PC-3 (cell line): ENCODE data around the gene MAPKAP1. TPM values are rescaled to one million over a fixed set of nuclear protein-coding genes. Genes with fewer than 3 reads are reported as not detected.

Experiments
- ATAC-seq: fragments of 200-7000 bp; cut with Tn5 transposase; 2 replicates; pipeline ENCODE4 v1.9.1; 2020; ENCODE audit warnings: mild to moderate bottlenecking, moderate library complexity
- BruUV-seq: library from RNA; stranded (reverse); fragments of 400-500 nt; replicated peaks from 2 replicates; lab custom pipeline; 2021; lab: Mats Ljungman, UMichigan
- CTCF ChIA-PET: fragments of 300-600 bp; sonication (Branson Sonifier 250); formaldehyde crosslinking; loops from one replicate; lab custom pipeline; 2022; ENCODE audit warnings: antibody characterized with exemption; lab: Charles Lee
- POLR2A ChIA-PET: fragments of 300-600 bp; sonication (Branson Sonifier 250); formaldehyde crosslinking; loops from one replicate; lab custom pipeline; 2022; ENCODE audit warnings: antibody characterized with exemption; ENCODE audit not compliant: unreplicated experiment; lab: Charles Lee
- DNase-seq: peaks from one replicate; pipeline ENCODE4 v3.0.0-alpha.2; 2015
- H2AFZ ChIP-seq: fragments of 300-600 bp; sonication (generic); 2 replicates; pipeline ENCODE4 v1.6.0; 2016; ENCODE audit warnings: antibody characterized with exemption, low read length
- H3F3A ChIP-seq: fragments of 300-600 bp; sonication (generic); one replicate; pipeline ENCODE4 v1.6.0; 2017; ENCODE audit warnings: antibody characterized with exemption, low read length, control low read depth, mild to moderate bottlenecking; ENCODE audit not compliant: unreplicated experiment
- H3K27ac ChIP-seq: fragments of 300-600 bp; sonication (generic); 2 replicates; pipeline ENCODE4 v1.5.1; 2016; ENCODE audit warnings: mild to moderate bottlenecking, low read length
- H3K27me3 ChIP-seq: fragments of 300-600 bp; sonication (generic); 2 replicates; pipeline ENCODE4 v1.6.1; 2016; ENCODE audit warnings: low read length, mixed read lengths
- H3K36me3 ChIP-seq: fragments of 300-600 bp; sonication (generic); 2 replicates; pipeline ENCODE4 v1.6.1; 2016; ENCODE audit warnings: low read depth, mixed run types, low read length, mixed read lengths
- H3K4me1 ChIP-seq: fragments of 300-600 bp; sonication (generic); 2 replicates; pipeline ENCODE4 v1.5.1; 2016; ENCODE audit warnings: low read length; ENCODE audit not compliant: insufficient read depth
- H3K4me2 ChIP-seq: fragments of 300-600 bp; sonication (generic); 2 replicates; pipeline ENCODE4 v1.6.0; 2016; ENCODE audit warnings: low read length
- H3K4me3 ChIP-seq: fragments of 300-600 bp; sonication (generic); 2 replicates; pipeline ENCODE4 v1.5.1; 2016; ENCODE audit warnings: mild to moderate bottlenecking, low read length, mixed read lengths
- H3K79me2 ChIP-seq: fragments of 300-600 bp; sonication (generic); 2 replicates; pipeline ENCODE4 v1.6.1; 2017; ENCODE audit warnings: low read length, mixed read lengths
- H3K9ac ChIP-seq: fragments of 300-600 bp; sonication (generic); 2 replicates; pipeline ENCODE4 v1.6.0; 2016; ENCODE audit warnings: mild to moderate bottlenecking, low read length
- H3K9me2 ChIP-seq: fragments of 300-600 bp; sonication (generic); replicated peaks from 2 replicates; pipeline ENCODE4 v1.6.1; 2016; ENCODE audit warnings: mixed run types, low read length, mixed read lengths
- H3K9me3 ChIP-seq: fragments of 300-600 bp; sonication (generic); 2 replicates; pipeline ENCODE4 v1.6.1; 2016; ENCODE audit warnings: low read length, mixed read lengths
- H4K20me1 ChIP-seq: fragments of 300-600 bp; sonication (generic); 2 replicates; pipeline ENCODE4 v1.6.1; 2016; ENCODE audit warnings: low read length, mixed read lengths
- CTCF ChIP-seq: fragments of 300-600 bp; sonication (generic); conservative IDR thresholded peaks from 2 replicates; pipeline ENCODE4 v1.5.1; 2017; ENCODE audit warnings: antibody characterized with exemption, low read depth, mild to moderate bottlenecking, low read length
- EZH2 ChIP-seq: fragments of 300-600 bp; sonication (generic); IDR thresholded peaks from one replicate; pipeline ENCODE4 v1.6.1; 2017; ENCODE audit warnings: antibody characterized with exemption, mild to moderate bottlenecking, low read length; ENCODE audit not compliant: unreplicated experiment
- EZH2phosphoT487 ChIP-seq: fragments of 300-600 bp; sonication (generic); IDR thresholded peaks from 2 replicates; pipeline ENCODE4 v1.6.1; 2018; ENCODE audit warnings: mild to moderate bottlenecking, antibody characterized with exemption, low read length, borderline replicate concordance
- intact Hi-C: fragments of 100-400 bp; cut with micrococcal nuclease; formaldehyde crosslinking; loops from 2 replicates; pipeline ENCODE4 v1.9.0; 2023
- total RNA-seq: library from RNA; depleted of rRNA; stranded (reverse); fragments of >200 nt; gene quantifications from 2 replicates; pipeline ENCODE4 v1.2.3, GENCODE V29; 2014

MAPKAP1 gene
- total RNA-seq, 1 experiment from 2014 or later: 128 TPM

GRCh38 chr9:125594223-125594610, 112.8 kb downstream of the MAPKAP1 start:
- peaks cover 4% of the 10 kb centered on the region; the same call in 1 of the 2 replicates for H3K79me2 ChIP-seq
- TF ChIP-seq CTCF (no peak), EZH2 (no peak), EZH2phosphoT487 (no peak)
- H3K9ac ChIP-seq: no peak overlapping the region
- ATAC-seq (no peak), DNase-seq (no peak)
- CTCF ChIA-PET: no interaction called here
- H3K4me3 ChIP-seq: no peak overlapping the region
- intact Hi-C loops: no loop called here
- no peaks in the 10 kb centered on the region for H3K36me3 ChIP-seq
- H2AFZ ChIP-seq: no peak overlapping the region
- no peaks in the 10 kb centered on the region for H3K9me2 ChIP-seq
- no TSS peak for BruUV-seq
- H3K9me3 ChIP-seq: no peaks in the 10 kb centered on the region
- no peaks in the 10 kb centered on the region for H4K20me1 ChIP-seq
- no peak overlapping the region for H3K27ac ChIP-seq
- no peaks in the 10 kb centered on the region for H3F3A ChIP-seq
- POLR2A ChIA-PET: no interaction called here
- no peak overlapping the region for H3K4me2 ChIP-seq
- H3K4me1 ChIP-seq: peaks cover 6% of the 10 kb centered on the region; the same call in 1 of the 2 replicates
- H3K27me3 ChIP-seq: no peaks in the 10 kb centered on the region

- Histone ChIP-seq H3K9me3 (no peaks in the 10 kb centered on the region), H3K27me3 (no peaks in the 10 kb centered on the region), H3K9ac (no peak overlapping the region), H4K20me1 (no peaks in the 10 kb centered on the region), H3K9me2 (no peaks in the 10 kb centered on the region), H2AFZ (no peak overlapping the region), H3K4me3 (no peak overlapping the region), H3K36me3 (no peaks in the 10 kb centered on the region), H3K79me2 (peaks cover 6% of the 10 kb centered on the region; the same call in 1 of the 2 replicates), H3K27ac (no peak overlapping the region), H3K4me1 (peaks cover 6% of the 10 kb centered on the region; the same call in 1 of the 2 replicates), H3K4me2 (no peak overlapping the region), H3F3A (no peaks in the 10 kb centered on the region)
- intact Hi-C loops: no loop called here
- TF ChIP-seq EZH2 (no peak), CTCF (no peak), EZH2phosphoT487 (no peak)
- CTCF ChIA-PET: interaction anchor here (0.6 kb wide), 1 partner anchor 113 kb away, joined by 3 read pairs; the partner anchor contains the start of gene MAPKAP1
- DNase-seq: peak; percentile 49
- peak; percentile 40 for ATAC-seq
- POLR2A ChIA-PET: no interaction called here
- BruUV-seq: no TSS peak
Observed at GRCh38 chr9:125593581-125594222, 113.3 kb downstream of the MAPKAP1 start.

GRCh38 chr9:125591888-125592287, 115.1 kb downstream of the MAPKAP1 start:
- Histone ChIP-seq H3K9me2 (no peaks in the 10 kb centered on the region), H3K27ac (no peak overlapping the region), H3K9me3 (no peaks in the 10 kb centered on the region), H3K79me2 (peaks cover 13% of the 10 kb centered on the region; the same call in 1 of the 2 replicates), H3K27me3 (no peaks in the 10 kb centered on the region), H3F3A (no peaks in the 10 kb centered on the region), H3K36me3 (no peaks in the 10 kb centered on the region), H3K4me1 (peaks cover 6% of the 10 kb centered on the region; the same call in 1 of the 2 replicates), H3K4me3 (no peak overlapping the region), H3K4me2 (no peak overlapping the region), H3K9ac (no peak overlapping the region), H4K20me1 (no peaks in the 10 kb centered on the region), H2AFZ (no peak overlapping the region)
- no peak for TF ChIP-seq EZH2phosphoT487
- TF ChIP-seq EZH2: no peak
- no peak for TF ChIP-seq CTCF
- intact Hi-C loops: no loop called here
- ATAC-seq (no peak), DNase-seq (no peak)
- BruUV-seq: no TSS peak
- ChIA-PET POLR2A (no interaction called here), CTCF (no interaction called here)
